Mesendoderm (in vitro differentiated cells): ENCODE results near the gene USP32.
"Not testable (repeated sequence)": the region's sequence is repeated elsewhere in the genome, so short reads cannot be mapped to it uniquely, and the experiment has no call there.

Experiments
- DNase-seq: peaks from one replicate; pipeline ENCODE4 v3.0.0; 2013
- H2AK5ac ChIP-seq: 2 replicates; pipeline ENCODE4 v1.6.1; 2013; ENCODE audit warnings: low read length, inconsistent platforms
- H2BK120ac ChIP-seq: 2 replicates; pipeline ENCODE4 v1.6.1; 2013; ENCODE audit warnings: low read depth, mild to moderate bottlenecking, low read length, moderate library complexity, mixed read lengths
- H2BK15ac ChIP-seq: replicated peaks from 2 replicates; pipeline ENCODE4 v1.6.1; 2013; ENCODE audit warnings: low read depth, mild to moderate bottlenecking, moderate library complexity
- H2BK5ac ChIP-seq: 2 replicates; pipeline ENCODE4 v1.6.1; 2013; ENCODE audit warnings: low read length, inconsistent platforms
- H3K18ac ChIP-seq: 2 replicates; pipeline ENCODE4 v1.6.1; 2013; ENCODE audit warnings: mild to moderate bottlenecking, low read length, mixed read lengths
- H3K23ac ChIP-seq: one replicate; pipeline ENCODE4 v1.6.1; 2013; ENCODE audit warnings: low read length
- H3K27ac ChIP-seq: 2 replicates; pipeline ENCODE4 v1.5.1; 2013; ENCODE audit warnings: low read depth, mild to moderate bottlenecking, inconsistent platforms, low read length, moderate library complexity
- H3K27me3 ChIP-seq: 2 replicates; pipeline ENCODE4 v1.6.1; 2013; ENCODE audit warnings: low read length, control low read depth, mild to moderate bottlenecking, inconsistent platforms; ENCODE audit not compliant: insufficient read depth, poor library complexity
- H3K36me3 ChIP-seq: 2 replicates; pipeline ENCODE4 v1.6.1; 2013; ENCODE audit warnings: low read length, inconsistent platforms; ENCODE audit not compliant: control insufficient read depth, insufficient read depth
- H3K4ac ChIP-seq: one replicate; pipeline ENCODE4 v1.6.1; 2013; ENCODE audit warnings: low read depth, mild to moderate bottlenecking, low read length, moderate library complexity
- H3K4me1 ChIP-seq: 2 replicates; pipeline ENCODE4 v1.6.1; 2013; ENCODE audit warnings: low read depth, low read length, inconsistent platforms; ENCODE audit not compliant: control insufficient read depth
- H3K4me2 ChIP-seq: 2 replicates; pipeline ENCODE4 v1.6.1; 2013; ENCODE audit warnings: low read length
- H3K4me3 ChIP-seq: 2 replicates; pipeline ENCODE4 v1.5.1; 2013; ENCODE audit warnings: mild to moderate bottlenecking, low read length
- H3K56ac ChIP-seq: one replicate; pipeline ENCODE4 v1.6.1; 2013; ENCODE audit warnings: low read length
- H3K79me1 ChIP-seq: 2 replicates; pipeline ENCODE4 v1.6.1; 2013; ENCODE audit warnings: low read length, inconsistent platforms
- H3K79me2 ChIP-seq: 2 replicates; pipeline ENCODE4 v1.6.1; 2013; ENCODE audit warnings: mild to moderate bottlenecking, low read length; ENCODE audit not compliant: control insufficient read depth, insufficient read depth
- H3K9ac ChIP-seq: 2 replicates; pipeline ENCODE4 v1.6.1; 2013; ENCODE audit warnings: low read length, inconsistent platforms
- H4K5ac ChIP-seq: one replicate; pipeline ENCODE4 v1.6.1; 2013; ENCODE audit warnings: low read length
- H4K8ac ChIP-seq: one replicate; pipeline ENCODE4 v1.6.1; 2013; ENCODE audit warnings: low read depth, mild to moderate bottlenecking, control low read depth, low read length, moderate library complexity
- WGBS: extraction: QIAGEN DNeasy Blood & Tissue Kit; methylation state at CpG from one replicate; pipeline ENCODE4 v1.1.7; 2013; ENCODE audit warnings: low lambda C conversion rate, missing lambda C conversion rate; ENCODE audit not compliant: insufficient coverage; ENCODE audit errors: extremely low coverage; 5-methylcytosine and 5-hydroxymethylcytosine counted together

Gene USP32

DNA sequence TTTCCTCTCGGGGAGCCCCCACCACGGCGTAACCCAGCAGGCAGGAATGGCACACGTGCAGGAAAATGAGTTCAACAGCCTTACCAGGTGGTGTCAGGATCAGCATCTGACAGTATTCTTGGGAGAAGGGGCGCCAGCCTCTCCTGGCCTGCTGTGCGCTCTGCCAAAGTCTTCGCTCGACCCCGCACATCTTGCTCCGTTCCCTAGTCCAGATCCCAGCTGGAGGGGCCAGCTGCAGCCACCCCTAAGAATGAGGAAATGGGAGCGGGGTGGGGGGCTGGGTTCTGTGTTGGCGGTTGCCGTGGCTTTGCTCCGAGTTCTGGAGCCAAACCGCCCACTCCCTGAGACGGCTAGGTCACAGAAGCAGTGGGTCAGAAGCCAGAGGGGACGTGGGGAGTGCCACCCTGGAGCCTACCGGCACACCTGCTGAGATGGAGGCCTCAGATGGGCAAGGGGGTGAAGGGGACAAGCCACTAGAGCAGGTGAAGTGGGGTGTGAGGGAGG, 30.3 kb upstream of the USP32 start, which contains the start of gene CHCT1:
TSS of gene CHCT1 (plus strand) at position 328 of the 504 bp plus-strand sequence. CDS start at position 432, 104 bp downstream.
- Histone ChIP-seq H3K4me3 (peak within 1 kb of the TSS; percentile 60), H3K56ac (peak within 1 kb of the TSS; percentile 95), H2BK5ac (no peak within 1 kb of the TSS), H3K79me2 (no peaks in the 10 kb centered on the region), H3K36me3 (no peaks in the 10 kb centered on the region), H4K8ac (peak within 1 kb of the TSS; percentile 14), H3K27me3 (no peaks in the 10 kb centered on the region), H3K9ac (peak within 1 kb of the TSS; percentile 73), H3K27ac (no peak within 1 kb of the TSS), H2AK5ac (no peak within 1 kb of the TSS), H3K23ac (no peak within 1 kb of the TSS), H3K4me1 (no peaks in the 10 kb centered on the region), H3K4me2 (peak within 1 kb of the TSS; percentile 94), H3K18ac (peak within 1 kb of the TSS; percentile 16), H2BK120ac (no peak within 1 kb of the TSS), H3K79me1 (no peaks in the 10 kb centered on the region), H2BK15ac (no peak within 1 kb of the TSS), H4K5ac (no peak within 1 kb of the TSS), H3K4ac (no peak within 1 kb of the TSS)
- peak; percentile 18 for DNase-seq
- WGBS, result no CpG with 5 or more reads among the region's 18 CpGs

DNA sequence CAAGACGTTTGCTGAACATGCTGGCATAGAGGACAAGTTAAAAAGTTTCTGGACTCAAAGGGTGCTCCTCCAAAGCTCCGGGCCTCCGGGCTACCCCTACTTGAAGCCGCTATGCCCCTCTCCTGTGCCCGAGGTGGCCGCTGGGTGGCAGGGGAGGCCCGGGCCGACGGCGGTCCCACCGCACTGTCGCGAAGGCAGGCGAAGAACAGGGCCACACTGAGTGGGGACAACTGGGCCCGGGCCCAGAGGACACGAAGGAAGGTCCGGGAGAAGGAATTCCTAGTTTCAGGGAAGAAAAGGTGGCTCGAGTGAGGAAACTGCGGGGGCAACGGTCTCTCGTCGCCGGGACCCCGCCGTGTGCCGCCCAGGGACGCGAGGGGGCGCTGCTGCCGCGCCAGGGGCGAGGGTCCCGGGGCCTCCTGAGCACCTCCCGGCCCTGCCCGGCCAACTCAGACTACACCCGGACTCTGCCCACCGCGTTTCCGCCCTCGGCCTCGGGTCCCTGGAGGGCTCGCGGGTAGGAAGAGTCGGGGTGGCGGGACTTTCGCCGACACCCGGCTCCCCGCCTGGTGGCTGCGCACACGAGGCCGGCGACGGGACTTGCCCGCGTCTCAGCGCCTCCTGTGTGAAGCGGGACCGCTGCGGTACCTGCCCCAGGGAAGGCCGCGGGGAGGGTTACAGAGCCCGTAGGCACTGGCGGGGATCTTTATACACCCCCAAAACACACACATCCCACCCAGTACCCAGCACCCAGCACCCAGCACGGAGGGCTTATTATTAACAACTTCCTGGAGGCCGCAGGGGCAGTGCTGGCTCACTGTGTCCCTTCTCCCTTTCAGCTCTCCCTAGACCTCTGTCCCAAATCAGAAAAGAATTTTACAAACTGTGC, 29.6 kb upstream of the USP32 start:
- no peak overlapping the region for H3K27ac ChIP-seq
- H3K56ac ChIP-seq, result peak overlapping the region; percentile 95
- no peak overlapping the region for H3K4ac ChIP-seq
- H3K27me3 ChIP-seq, result no peaks in the 10 kb centered on the region
- H2BK120ac ChIP-seq, result no peak overlapping the region
- peak overlapping the region; percentile 94 for H3K4me2 ChIP-seq
- no CpG with 5 or more reads among the region's 66 CpGs for WGBS
- H3K79me1 ChIP-seq, result no peaks in the 10 kb centered on the region
- peak overlapping the region; percentile 14 for H4K8ac ChIP-seq
- H3K36me3 ChIP-seq, result no peaks in the 10 kb centered on the region
- peak; percentile 82 for DNase-seq
- H2BK15ac ChIP-seq, result no peak overlapping the region
- H3K9ac ChIP-seq, result peak overlapping the region; percentile 73
- peak overlapping the region; percentile 60 for H3K4me3 ChIP-seq
- peak overlapping the region; percentile 16 for H3K18ac ChIP-seq
- no peak overlapping the region for H3K23ac ChIP-seq
- H3K4me1 ChIP-seq, result no peaks in the 10 kb centered on the region
- no peaks in the 10 kb centered on the region for H3K79me2 ChIP-seq
- no peak overlapping the region for H2AK5ac ChIP-seq
- no peak overlapping the region for H2BK5ac ChIP-seq
- no peak overlapping the region for H4K5ac ChIP-seq

DNA sequence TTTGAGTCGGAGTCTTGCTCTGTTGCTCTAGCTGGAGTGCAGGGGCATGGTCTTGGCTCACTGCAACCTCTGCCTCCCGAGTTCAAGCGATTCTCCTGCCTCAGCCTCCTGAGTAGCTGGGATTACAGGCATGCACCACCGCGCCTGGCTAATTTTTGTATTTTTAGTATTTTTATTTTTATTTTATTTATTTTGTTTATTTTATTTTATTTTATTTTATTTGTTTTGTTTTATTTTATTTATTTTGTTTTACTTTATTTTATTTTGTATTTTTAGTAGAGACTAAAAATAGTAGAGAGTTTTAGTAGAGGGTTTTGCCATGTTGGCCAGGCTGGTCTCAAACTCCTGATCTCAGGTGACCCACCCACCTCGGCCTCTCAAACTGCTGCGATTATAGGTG, 27.9 kb upstream of the USP32 start:
- not testable (repeated sequence) for H3K4me2 ChIP-seq, H2BK15ac ChIP-seq, H2BK5ac ChIP-seq, H3K79me1 ChIP-seq, H3K18ac ChIP-seq, H3K9ac ChIP-seq, H3K4me1 ChIP-seq, H2AK5ac ChIP-seq, H3K79me2 ChIP-seq, DNase-seq, H3K27me3 ChIP-seq, H3K27ac ChIP-seq, H3K36me3 ChIP-seq, H3K4me3 ChIP-seq, H3K23ac ChIP-seq, H4K8ac ChIP-seq, H3K56ac ChIP-seq, H3K4ac ChIP-seq, H2BK120ac ChIP-seq, H4K5ac ChIP-seq
- WGBS, result no CpG with 5 or more reads among the region's 7 CpGs

DNA sequence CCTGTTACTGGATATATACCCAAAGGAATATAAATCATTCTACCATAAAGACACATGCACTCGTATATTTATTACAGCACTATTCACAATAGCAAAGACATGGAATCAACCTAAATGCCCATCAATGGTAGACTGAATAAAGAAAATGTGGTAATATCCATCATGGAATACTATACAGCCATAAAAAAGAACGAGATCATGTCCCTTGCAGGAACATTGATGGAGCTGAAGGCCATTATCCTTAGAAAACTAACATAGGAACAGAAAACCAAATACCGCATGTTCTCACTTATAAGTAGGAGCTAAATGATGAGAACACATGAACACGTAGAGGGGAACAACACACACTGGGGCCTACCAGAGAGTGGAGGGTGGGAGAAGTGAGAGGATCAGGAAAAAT, 27.1 kb upstream of the USP32 start:
- not testable (repeated sequence) for H2BK15ac ChIP-seq, DNase-seq, H2BK5ac ChIP-seq, H3K4me3 ChIP-seq, H3K4ac ChIP-seq, H3K56ac ChIP-seq, H3K4me2 ChIP-seq, H2AK5ac ChIP-seq, H2BK120ac ChIP-seq, H3K4me1 ChIP-seq, H3K27ac ChIP-seq, H3K79me2 ChIP-seq, H3K23ac ChIP-seq, H3K18ac ChIP-seq, H4K8ac ChIP-seq, H3K27me3 ChIP-seq, H3K9ac ChIP-seq, H3K79me1 ChIP-seq, H4K5ac ChIP-seq, H3K36me3 ChIP-seq
- WGBS, result no CpG with 5 or more reads among the region's 4 CpGs

DNA sequence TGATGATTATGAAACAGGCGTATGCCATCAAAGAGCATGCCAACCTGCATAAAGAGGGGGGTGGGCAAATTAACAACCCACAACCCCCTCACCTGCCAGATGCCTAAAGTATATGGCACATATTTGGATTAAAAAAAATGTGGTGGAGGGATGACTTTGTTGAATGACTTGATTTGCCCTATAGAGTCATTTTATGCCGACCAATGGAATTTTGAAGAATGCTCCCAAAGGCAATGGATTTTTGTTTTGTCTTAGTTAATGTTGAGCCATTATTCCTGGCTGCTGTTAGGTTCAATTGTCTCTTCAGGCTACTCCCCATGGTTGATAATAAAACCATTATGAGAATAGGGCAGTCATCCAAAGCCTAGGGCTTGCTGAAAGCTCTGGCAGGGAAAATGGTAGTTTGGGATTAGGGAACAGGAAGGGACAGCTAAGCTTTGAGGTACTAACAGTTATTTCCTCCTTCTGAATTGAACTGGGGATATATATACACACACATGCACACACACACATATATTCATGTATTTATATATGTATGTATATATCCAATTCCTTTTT, 24.5 kb upstream of the USP32 start:
- Histone ChIP-seq H3K23ac (no peak overlapping the region), H3K79me2 (no peaks in the 10 kb centered on the region), H3K4me2 (no peak overlapping the region), H2BK120ac (no peak overlapping the region), H3K56ac (no peak overlapping the region), H3K4me1 (no peaks in the 10 kb centered on the region), H3K4ac (no peak overlapping the region), H3K27ac (no peak overlapping the region), H3K36me3 (no peaks in the 10 kb centered on the region), H3K27me3 (no peaks in the 10 kb centered on the region), H4K8ac (no peak overlapping the region), H3K9ac (no peak overlapping the region), H3K4me3 (no peak overlapping the region), H2BK15ac (no peak overlapping the region), H4K5ac (no peak overlapping the region), H2BK5ac (no peak overlapping the region), H2AK5ac (no peak overlapping the region), H3K79me1 (no peaks in the 10 kb centered on the region), H3K18ac (no peak overlapping the region)
- DNase-seq, result no peak
- no CpG with 5 or more reads among the region's 2 CpGs for WGBS
